ENCODE results near the gene DSC3. TPM values are rescaled to one million over a fixed set of nuclear protein-coding genes. Genes with fewer than 3 reads are reported as not detected.

The DSC3 gene
- total and polyA plus RNA-seq, 2 experiments from 2014 or later, result 0.52 to 2.1 TPM

DNA sequence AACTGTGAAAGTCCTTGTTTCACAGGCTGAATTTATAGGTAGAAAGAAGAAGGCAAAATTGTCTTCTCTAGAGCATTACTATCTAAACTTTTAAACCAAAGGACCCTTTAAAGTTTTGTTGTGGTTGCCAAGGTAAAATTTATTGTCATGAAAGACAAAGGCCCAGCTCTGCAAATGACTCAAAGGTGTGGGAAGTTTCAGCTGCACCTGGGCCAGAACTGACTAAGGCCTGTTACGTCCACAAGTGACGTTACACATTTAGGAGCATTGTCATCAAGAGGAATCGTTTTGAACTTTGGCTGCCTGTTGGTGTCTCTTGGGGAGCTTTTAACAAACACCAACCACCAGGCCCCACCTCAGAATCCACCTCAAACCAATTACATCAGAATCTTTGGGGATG is 8.1 kb upstream of the DSC3 start:
- H3K4me1 Mint-ChIP-seq, result peaks cover 3% of the 10 kb centered on the region
- Histone ChIP-seq H3K9me2 (ENCODE audit: insufficient read depth) (no peaks in the 10 kb centered on the region), H3K27me3 (ENCODE audit: insufficient read depth) (peaks cover 5% of the 10 kb centered on the region), H3K4me1 (ENCODE audit: insufficient read depth) (no peaks in the 10 kb centered on the region), H3K36me3 (ENCODE audit: insufficient read depth) (no peaks in the 10 kb centered on the region), H2AFZ (no peak overlapping the region), H3K27ac (ENCODE audit: low read depth) (no peak overlapping the region), H4K20me1 (replicated peaks; ENCODE audit: insufficient read depth) (no peaks in the 10 kb centered on the region), H3K4me2 (no peak overlapping the region), H3K4me3 (no peak overlapping the region), H3F3A (replicated peaks; ENCODE audit: low read depth) (no peaks in the 10 kb centered on the region), H3K79me2 (replicated peaks; ENCODE audit: insufficient read depth) (no peaks in the 10 kb centered on the region)
- H3K9me3 Mint-ChIP-seq, result no peaks in the 10 kb centered on the region; the same call in 2 of the 3 replicates
- DNase-seq (ENCODE audit: low spot score), result no peak
- H3K27me3 Mint-ChIP-seq (ENCODE audit: insufficient read depth, low read depth, poor library complexity), result no peaks in the 10 kb centered on the region
- no peak overlapping the region for H3K4me3 Mint-ChIP-seq
- no peak for ATAC-seq
- TF ChIP-seq POLR2AphosphoS5 (IDR thresholded peaks at IDR 0.05; ENCODE audit: low read depth), result no peak
- TF ChIP-seq ZNF331 (CRISPR knock-in tag; IDR thresholded peaks at IDR 0.05; ENCODE audit: low read depth), result no peak
- TF ChIP-seq, protein P1, sequence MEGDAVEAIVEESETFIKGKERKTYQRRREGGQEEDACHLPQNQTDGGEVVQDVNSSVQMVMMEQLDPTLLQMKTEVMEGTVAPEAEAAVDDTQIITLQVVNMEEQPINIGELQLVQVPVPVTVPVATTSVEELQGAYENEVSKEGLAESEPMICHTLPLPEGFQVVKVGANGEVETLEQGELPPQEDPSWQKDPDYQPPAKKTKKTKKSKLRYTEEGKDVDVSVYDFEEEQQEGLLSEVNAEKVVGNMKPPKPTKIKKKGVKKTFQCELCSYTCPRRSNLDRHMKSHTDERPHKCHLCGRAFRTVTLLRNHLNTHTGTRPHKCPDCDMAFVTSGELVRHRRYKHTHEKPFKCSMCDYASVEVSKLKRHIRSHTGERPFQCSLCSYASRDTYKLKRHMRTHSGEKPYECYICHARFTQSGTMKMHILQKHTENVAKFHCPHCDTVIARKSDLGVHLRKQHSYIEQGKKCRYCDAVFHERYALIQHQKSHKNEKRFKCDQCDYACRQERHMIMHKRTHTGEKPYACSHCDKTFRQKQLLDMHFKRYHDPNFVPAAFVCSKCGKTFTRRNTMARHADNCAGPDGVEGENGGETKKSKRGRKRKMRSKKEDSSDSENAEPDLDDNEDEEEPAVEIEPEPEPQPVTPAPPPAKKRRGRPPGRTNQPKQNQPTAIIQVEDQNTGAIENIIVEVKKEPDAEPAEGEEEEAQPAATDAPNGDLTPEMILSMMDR (conservative IDR thresholded peaks at IDR 0.05; ENCODE audit: low read depth in 2 of 2), result no peak
- TF ChIP-seq STAT1 (IDR thresholded peaks at IDR 0.05; ENCODE audit: unreplicated experiment), result no peak
- TF ChIP-seq, protein P2, sequence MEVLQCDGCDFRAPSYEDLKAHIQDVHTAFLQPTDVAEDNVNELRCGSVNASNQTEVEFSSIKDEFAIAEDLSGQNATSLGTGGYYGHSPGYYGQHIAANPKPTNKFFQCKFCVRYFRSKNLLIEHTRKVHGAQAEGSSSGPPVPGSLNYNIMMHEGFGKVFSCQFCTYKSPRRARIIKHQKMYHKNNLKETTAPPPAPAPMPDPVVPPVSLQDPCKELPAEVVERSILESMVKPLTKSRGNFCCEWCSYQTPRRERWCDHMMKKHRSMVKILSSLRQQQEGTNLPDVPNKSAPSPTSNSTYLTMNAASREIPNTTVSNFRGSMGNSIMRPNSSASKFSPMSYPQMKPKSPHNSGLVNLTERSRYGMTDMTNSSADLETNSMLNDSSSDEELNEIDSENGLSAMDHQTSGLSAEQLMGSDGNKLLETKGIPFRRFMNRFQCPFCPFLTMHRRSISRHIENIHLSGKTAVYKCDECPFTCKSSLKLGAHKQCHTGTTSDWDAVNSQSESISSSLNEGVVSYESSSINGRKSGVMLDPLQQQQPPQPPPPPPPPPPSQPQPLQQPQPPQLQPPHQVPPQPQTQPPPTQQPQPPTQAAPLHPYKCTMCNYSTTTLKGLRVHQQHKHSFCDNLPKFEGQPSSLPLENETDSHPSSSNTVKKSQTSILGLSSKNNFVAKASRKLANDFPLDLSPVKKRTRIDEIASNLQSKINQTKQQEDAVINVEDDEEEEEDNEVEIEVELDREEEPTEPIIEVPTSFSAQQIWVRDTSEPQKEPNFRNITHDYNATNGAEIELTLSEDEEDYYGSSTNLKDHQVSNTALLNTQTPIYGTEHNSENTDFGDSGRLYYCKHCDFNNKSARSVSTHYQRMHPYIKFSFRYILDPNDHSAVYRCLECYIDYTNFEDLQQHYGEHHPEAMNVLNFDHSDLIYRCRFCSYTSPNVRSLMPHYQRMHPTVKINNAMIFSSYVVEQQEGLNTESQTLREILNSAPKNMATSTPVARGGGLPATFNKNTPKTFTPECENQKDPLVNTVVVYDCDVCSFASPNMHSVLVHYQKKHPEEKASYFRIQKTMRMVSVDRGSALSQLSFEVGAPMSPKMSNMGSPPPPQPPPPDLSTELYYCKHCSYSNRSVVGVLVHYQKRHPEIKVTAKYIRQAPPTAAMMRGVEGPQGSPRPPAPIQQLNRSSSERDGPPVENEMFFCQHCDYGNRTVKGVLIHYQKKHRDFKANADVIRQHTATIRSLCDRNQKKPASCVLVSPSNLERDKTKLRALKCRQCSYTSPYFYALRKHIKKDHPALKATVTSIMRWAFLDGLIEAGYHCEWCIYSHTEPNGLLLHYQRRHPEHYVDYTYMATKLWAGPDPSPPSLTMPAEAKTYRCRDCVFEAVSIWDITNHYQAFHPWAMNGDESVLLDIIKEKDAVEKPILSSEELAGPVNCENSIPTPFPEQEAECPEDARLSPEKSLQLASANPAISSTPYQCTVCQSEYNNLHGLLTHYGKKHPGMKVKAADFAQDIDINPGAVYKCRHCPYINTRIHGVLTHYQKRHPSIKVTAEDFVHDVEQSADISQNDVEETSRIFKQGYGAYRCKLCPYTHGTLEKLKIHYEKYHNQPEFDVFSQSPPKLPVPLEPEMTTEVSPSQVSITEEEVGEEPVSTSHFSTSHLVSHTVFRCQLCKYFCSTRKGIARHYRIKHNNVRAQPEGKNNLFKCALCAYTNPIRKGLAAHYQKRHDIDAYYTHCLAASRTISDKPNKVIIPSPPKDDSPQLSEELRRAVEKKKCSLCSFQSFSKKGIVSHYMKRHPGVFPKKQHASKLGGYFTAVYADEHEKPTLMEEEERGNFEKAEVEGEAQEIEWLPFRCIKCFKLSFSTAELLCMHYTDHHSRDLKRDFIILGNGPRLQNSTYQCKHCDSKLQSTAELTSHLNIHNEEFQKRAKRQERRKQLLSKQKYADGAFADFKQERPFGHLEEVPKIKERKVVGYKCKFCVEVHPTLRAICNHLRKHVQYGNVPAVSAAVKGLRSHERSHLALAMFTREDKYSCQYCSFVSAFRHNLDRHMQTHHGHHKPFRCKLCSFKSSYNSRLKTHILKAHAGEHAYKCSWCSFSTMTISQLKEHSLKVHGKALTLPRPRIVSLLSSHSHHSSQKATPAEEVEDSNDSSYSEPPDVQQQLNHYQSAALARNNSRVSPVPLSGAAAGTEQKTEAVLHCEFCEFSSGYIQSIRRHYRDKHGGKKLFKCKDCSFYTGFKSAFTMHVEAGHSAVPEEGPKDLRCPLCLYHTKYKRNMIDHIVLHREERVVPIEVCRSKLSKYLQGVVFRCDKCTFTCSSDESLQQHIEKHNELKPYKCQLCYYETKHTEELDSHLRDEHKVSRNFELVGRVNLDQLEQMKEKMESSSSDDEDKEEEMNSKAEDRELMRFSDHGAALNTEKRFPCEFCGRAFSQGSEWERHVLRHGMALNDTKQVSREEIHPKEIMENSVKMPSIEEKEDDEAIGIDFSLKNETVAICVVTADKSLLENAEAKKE (CRISPR knock-in tag; IDR thresholded peaks at IDR 0.05), result no peak
- H3K36me3 Mint-ChIP-seq (ENCODE audit: low read depth), result peaks cover 8% of the 10 kb centered on the region; the same call in 1 of the 3 replicates
- no peak overlapping the region for H3K27ac Mint-ChIP-seq

All from GM23338 (cell line).